Stimulated activated naive CD8-positive, alpha-beta T cell treated with anti-CD3 and anti-CD28 coated beads, Interleukin-15, amount 100 ng/mL, for 72 hours (primary cell): ENCODE results near the gene C2orf49.

ENCODE experiments used
- ATAC-seq: fragments of 150-1000 bp; cut with Tn5 transposase; 2 replicates; pipeline ENCODE4 v1.10.0; 2021; ENCODE audit warnings: mild to moderate bottlenecking, moderate library complexity
- DNase-seq, 2 donors: peaks; one replicate each; pipeline ENCODE4 v3.0.0; 2021 to 2022
- H3K27ac Mint-ChIP-seq, 2 donors: one replicate each; pipeline ENCODE4 v1.8.0; 2022; ENCODE audit warnings: mild to moderate bottlenecking in 2 of 2, mixed read lengths in 2 of 2, moderate library complexity in 2 of 2
- H3K27me3 Mint-ChIP-seq: one replicate; pipeline ENCODE4 v1.8.0; 2022; ENCODE audit warnings: mixed read lengths
- H3K4me1 Mint-ChIP-seq: one replicate; pipeline ENCODE4 v1.8.0; 2022; ENCODE audit warnings: mild to moderate bottlenecking, mixed read lengths
- H3K4me3 Mint-ChIP-seq, 2 donors: one replicate each; pipeline ENCODE4 v1.8.0; 2022; ENCODE audit warnings: mild to moderate bottlenecking in 2 of 2, mixed read lengths in 2 of 2, moderate library complexity in 1 of 2
- H3K9me3 Mint-ChIP-seq, 2 donors: one replicate each; pipeline ENCODE4 v1.8.0; 2022; ENCODE audit warnings: mixed read lengths in 2 of 2

Gene C2orf49

GRCh38 chr2:105396254-105397024 lies 59.1 kb downstream of the C2orf49 start:
- Mint-ChIP-seq H3K4me1 (peaks cover 8% of the 10 kb centered on the region), H3K4me3 (no peak overlapping the region), H3K27ac (no peak overlapping the region), H3K27me3 (peaks cover 17% of the 10 kb centered on the region), H3K9me3 (no peaks in the 10 kb centered on the region)
- DNase-seq (peak in 1 of 2 donors; percentile 19), ATAC-seq (no peak)

DNA sequence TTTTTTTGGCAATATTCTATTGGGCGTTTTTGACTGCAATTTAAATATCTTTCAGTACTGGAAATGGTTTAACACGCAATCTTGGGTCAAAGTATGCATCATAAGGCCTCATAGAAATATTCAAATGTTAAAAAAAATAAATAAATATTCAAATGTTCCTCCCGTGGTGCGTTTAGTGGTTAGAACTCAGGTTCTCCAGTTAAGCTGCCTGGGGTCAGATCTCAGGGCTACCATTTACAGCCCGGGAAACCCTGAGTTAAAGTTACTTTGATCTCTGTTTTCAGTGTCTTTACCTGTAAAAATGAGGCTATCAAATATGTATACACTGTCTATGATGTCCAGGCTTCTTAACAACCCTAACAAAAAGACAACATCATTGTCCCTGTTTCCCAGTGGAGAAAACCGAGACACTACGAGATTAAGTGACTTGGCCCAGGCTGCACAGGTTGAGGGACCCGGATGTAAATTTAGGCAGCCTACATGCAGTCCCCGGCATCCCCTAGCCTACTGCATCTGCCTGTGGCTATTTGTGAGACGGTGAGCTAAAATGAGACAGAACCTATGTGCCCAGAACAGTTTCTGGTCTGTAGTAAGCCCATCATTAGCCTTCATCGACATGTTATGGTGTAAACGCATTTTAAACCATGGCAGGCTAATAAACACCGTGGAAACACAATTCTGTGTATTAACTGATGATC lies 59.8 kb downstream of the C2orf49 start:
- Mint-ChIP-seq H3K27me3 (peaks cover 17% of the 10 kb centered on the region), H3K4me3 (no peak overlapping the region), H3K27ac (no peak overlapping the region), H3K9me3 (no peaks in the 10 kb centered on the region), H3K4me1 (peaks cover 8% of the 10 kb centered on the region)
- no peak for DNase-seq
- ATAC-seq, result no peak

GRCh38 chr2:105397953-105398335 lies 60.6 kb downstream of the C2orf49 start:
- ATAC-seq, result no peak

GRCh38 chr2:105398336-105399206 lies 61.2 kb downstream of the C2orf49 start, which contains the start of gene FHL2:
Gene FHL2 (minus strand): TSS chr2:105399051. CDS start chr2:105386516, 12,535 bp downstream.
- Mint-ChIP-seq H3K27me3 (peaks cover 17% of the 10 kb centered on the region), H3K4me1 (peaks cover 8% of the 10 kb centered on the region), H3K27ac (peak within 1 kb of the TSS; percentile 67 to 81)

More at GRCh38 chr2:105397953-105398335, 60.6 kb downstream of the C2orf49 start:
- no peaks in the 10 kb centered on the region for H3K9me3 Mint-ChIP-seq
- peaks cover 17% of the 10 kb centered on the region for H3K27me3 Mint-ChIP-seq
- H3K4me1 Mint-ChIP-seq, result peaks cover 8% of the 10 kb centered on the region
- H3K4me3 Mint-ChIP-seq, result peak overlapping the region; percentile 82 to 92
- peak overlapping the region; percentile 67 to 81 for H3K27ac Mint-ChIP-seq
- no peak for DNase-seq

More at GRCh38 chr2:105398336-105399206, 61.2 kb downstream of the C2orf49 start, which contains the start of gene FHL2:
- Mint-ChIP-seq H3K4me3 (peak within 1 kb of the TSS; percentile 82 to 92), H3K9me3 (no peaks in the 10 kb centered on the region)
- ATAC-seq (peak; percentile 97), DNase-seq (peak; percentile 72 to 74)
